Measurements from ENCODE around the gene NUDT11.
"Not testable (repeated sequence)": the region's sequence is repeated elsewhere in the genome, so short reads cannot be mapped to it uniquely, and the experiment has no call there.

Gene NUDT11

GRCh38 chrX:51496501-51497291 is at the start of gene NUDT11:
TSS of gene NUDT11 (minus strand) at chrX:51496592. CDS start at chrX:51496444, 148 bp downstream.
- DNase-seq = peak; percentile 49

- DNase-seq = no peak
Observed at GRCh38 chrX:51520393-51520792, 24.0 kb upstream of the NUDT11 start.

- DNase-seq = not testable (repeated sequence)
Observed at GRCh38 chrX:51519131-51519530, 22.7 kb upstream of the NUDT11 start.

DNA sequence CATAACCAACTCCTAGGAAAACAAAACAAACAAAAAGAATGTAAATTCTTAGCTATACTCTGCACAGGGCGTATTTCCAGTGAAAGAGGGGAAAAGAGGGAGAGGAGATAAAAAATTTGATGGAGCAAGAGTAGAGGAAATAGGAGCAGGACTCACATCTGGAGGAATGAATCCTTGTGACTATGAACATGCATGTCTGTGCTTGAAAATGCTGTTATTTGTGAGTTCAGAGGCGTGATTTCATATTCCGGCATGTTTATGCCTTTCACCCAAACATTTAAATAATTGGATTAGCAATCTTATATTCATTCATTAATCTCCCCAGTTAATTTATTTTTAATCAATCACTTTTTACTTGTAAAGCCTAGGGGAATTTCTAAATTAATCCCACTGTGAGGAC is 11.2 kb upstream of the NUDT11 start:
- no peak for DNase-seq

DNA sequence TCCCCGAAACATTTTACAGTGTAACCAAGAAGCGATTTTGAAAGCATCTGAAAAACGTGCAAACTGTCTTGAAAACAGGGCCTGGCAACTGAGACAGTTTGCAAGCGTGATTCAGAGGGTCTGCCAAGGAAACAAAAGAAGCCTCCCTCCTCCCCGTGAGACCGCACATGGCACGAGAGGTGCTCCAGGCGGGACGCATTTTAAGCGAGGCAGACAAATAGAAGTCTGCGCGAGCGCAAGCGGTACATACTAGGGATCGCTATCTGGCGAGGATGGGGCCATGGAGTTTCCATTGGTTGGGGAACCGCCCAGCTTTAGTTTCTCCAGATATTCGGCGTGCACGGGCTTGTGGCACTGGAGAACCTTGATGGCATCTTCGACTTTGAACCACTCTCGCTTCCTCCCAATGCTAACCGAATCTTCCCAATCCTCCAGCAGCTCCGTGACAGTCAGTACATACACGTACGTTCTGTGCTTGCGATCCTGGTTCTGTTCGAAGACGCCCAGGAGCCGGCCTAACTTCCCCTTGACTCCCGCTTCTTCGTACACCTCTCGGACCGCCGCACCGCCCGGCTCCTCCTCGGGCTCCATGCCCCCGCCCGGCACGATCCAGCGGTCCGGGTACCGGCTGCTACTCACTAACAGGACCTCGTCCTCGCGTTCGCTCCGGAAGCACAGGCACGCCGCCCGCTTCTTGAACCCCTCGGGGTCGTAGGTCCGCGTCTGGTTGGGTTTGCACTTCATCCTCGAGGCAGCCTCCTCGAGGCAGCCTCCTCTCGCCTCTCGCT is 497 bp downstream of the NUDT11 start:
- DNase-seq = not testable (repeated sequence)

DNA sequence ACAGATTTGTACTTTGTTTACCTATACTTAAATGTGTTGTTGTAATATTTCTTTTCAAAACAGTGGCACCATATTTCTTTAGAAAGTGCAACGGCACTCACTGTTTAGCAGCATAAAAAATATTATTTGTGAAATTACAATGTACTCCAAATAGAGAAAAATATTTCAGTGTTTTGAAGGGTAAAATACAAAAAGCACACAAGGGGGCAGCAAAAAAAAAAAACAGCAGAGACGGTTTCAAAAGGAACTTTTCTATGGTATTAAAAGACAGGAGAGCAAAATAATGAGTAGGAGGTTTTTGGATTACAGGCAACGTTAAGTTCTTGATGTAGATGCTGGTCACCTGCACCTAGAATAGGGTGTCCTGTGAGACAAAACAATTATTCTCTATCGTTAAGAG is 2.0 kb downstream of the NUDT11 start:
- DNase-seq = no peak

DNA sequence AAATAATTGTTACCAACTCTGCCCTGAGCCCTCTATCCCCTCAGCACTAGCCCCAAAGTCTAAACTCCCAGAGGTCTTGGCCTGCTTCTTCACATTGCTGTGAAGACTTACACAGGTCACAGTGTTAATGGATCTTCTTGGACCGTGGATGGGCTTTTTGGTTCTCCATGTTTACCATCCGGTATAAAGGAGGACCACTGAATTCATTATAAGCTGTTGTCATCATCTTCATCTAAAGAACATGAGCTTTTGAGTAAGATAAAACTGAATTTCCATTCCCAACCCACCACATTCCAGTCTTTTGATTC is 8.5 kb downstream of the NUDT11 start:
- DNase-seq = no peak

- no peak for DNase-seq
Observed at GRCh38 chrX:51484616-51485015, 11.8 kb downstream of the NUDT11 start.

DNA sequence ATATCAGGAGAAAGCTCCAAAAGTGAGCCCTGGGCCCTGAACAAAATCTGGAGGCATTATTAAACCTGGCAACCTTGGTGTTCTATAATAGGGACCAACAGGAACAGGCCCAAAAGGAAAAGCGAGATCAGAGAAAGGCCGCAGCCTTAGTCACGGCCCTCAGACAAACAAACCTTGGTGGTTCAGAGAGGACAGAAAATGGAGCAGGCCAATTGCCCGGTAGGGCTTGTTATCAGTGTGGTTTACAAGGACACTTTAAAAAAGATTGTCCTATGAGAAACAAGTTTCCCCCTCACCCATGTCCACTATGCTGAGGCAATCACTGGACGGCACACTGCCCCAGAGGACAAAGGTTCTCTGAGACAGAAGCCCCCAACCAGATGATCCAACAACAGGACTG is 14.0 kb downstream of the NUDT11 start:
- not testable (repeated sequence) for DNase-seq

DNA sequence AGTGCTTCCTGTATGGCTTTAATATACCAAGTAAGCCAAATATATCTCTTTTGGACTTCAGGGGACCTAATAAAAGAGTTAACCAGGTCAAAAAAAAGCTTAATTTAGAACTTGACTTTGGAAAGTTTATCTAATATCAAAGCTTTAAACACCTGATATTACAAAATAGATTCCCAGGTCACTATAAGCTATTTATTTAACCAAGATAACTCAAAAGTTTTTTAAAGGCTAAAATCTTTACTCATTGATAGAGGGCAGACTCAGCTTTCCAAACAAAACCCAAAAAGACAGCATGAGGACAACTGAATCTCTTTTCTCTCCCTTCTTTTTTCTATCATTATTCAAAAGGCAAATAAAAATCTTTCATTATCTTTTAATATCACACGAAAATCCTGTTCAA is 19.5 kb downstream of the NUDT11 start:
- DNase-seq = no peak

- DNase-seq = no peak
Observed at GRCh38 chrX:51463322-51463721, 33.1 kb downstream of the NUDT11 start.

- no peak for DNase-seq
Observed at GRCh38 chrX:51461053-51462044, 35.0 kb downstream of the NUDT11 start.

- DNase-seq = no peak
Observed at GRCh38 chrX:51459125-51459524, 37.3 kb downstream of the NUDT11 start.

DNA sequence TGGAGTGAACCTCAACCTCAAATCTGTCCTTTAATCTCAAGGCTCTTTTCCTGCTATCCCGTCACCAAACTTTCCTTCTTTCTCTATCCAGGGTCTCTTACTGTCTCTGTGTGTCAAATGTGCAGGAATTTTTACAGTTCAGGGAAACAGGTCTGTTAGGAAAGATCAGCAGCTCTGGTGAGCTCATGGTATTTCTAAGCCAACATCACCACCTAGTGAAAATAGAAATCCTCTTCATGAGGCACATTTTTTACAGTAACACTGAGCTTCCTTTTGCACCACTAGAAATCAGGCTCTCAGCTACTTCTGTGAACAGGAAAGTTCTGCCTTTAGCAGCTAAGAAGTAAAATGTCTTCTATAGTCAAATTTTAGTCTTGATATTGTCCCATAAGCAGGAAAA is 39.6 kb downstream of the NUDT11 start:
- DNase-seq = no peak

- no peak for DNase-seq
Observed at GRCh38 chrX:51456246-51456645, 40.1 kb downstream of the NUDT11 start.

DNA sequence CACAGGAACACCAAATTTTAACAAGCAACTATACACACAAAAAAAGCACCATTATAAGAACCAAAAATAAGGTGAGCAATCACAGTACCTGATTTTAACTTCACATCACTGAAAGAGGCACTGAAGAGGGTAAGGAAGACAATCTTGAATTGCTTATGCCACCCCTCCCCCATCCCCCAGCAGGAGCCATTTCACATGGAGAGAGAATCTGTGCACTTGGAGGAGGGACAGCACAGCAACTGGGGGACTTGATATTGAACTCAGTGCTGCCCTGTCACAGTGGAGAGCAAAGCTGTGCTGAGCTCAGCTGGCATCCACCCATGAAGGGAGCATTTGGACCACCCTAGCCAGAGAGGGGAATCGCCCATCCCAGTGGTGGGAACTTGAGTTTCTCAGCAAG is 56.0 kb downstream of the NUDT11 start:
- no peak for DNase-seq
